SK-N-MC (cell line): Measurements from ENCODE around the gene CEBPE.

Source experiments
- EZH2 ChIP-seq: fragments of 200-600 bp; sonication (generic); IDR thresholded peaks from one replicate; pipeline ENCODE4 v1.6.1; 2017; ENCODE audit warnings: antibody characterized with exemption
- FOXP2 ChIP-seq: optimal IDR thresholded peaks from 2 replicates; pipeline ENCODE3; 2011; ENCODE audit warnings: mild to moderate bottlenecking, moderate library complexity; ENCODE audit not compliant: insufficient read depth; ENCODE audit errors: extremely low read length, control extremely low read depth
- POLR2AphosphoS5 ChIP-seq: IDR thresholded peaks from 2 replicates; pipeline ENCODE4 v1.6.1; 2012; ENCODE audit warnings: mild to moderate bottlenecking, low read depth, low read length, borderline replicate concordance

DNA sequence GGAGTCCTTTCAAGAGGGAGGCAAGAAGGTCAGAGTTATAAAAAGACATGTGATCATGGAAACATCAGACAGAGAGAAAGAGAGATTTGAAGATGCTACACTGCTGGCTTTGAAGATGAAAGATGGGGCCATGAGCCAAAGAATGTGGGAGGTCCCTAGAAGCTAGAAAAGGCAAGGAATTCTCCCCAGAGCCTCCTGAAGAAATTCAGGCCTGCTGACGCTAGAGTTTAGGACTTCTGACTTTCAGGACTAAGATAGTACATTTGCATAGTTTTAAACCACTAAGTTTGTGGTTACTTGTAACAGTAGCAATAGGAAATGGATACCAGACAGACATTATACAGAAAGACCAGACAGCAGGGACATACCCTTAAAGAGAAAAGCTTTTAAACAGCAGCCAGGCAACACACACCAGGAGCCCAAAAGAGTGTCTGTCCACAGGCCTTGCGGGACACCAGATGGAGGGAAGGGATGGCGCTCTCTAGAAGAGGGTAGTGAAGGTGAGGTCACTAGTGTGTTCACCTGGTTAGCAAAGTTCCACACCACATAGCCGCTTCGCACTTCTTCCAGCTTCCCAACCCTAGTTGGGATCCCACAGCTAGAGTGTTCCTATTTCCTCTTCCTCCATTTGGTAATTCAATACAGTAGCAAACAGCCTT, 29.7 kb upstream of the CEBPE start:
- TF ChIP-seq POLR2AphosphoS5 (no peak), EZH2 (no peak), FOXP2 (no peak)
